MCF 10A (cell line): ENCODE data around the gene BAIAP2L1. TPM values are rescaled to one million over a fixed set of nuclear protein-coding genes. Genes with fewer than 3 reads are reported as not detected.

Experiments used
- BruUV-seq: library from RNA; stranded (reverse); fragments of 400-500 nt; replicated peaks from 2 replicates; lab custom pipeline; 2021; lab: Mats Ljungman, UMichigan
- CTCF ChIA-PET: fragments of 300-600 bp; sonication (Branson Sonifier 250); formaldehyde crosslinking; extraction: SDS; loops from one replicate; lab custom pipeline; 2021; ENCODE audit warnings: antibody characterized with exemption, inconsistent platforms; lab: Yijun Ruan, JAX
- POLR2A ChIA-PET: fragments of 300-600, 350-650 bp; sonication (Branson Sonifier 250); formaldehyde crosslinking; extraction: SDS; loops from one replicate; lab custom pipeline; 2020; ENCODE audit warnings: antibody characterized with exemption, inconsistent platforms; lab: Yijun Ruan, JAX
- DNase-seq: peaks from one replicate; pipeline ENCODE4 v3.0.0-alpha.2; 2018; ENCODE audit not compliant: unreplicated experiment
- H3K27ac Mint-ChIP-seq: one replicate; pipeline ENCODE4 v1.8.0; 2022; ENCODE audit warnings: mild to moderate bottlenecking, low read depth, mixed read lengths; ENCODE audit not compliant: unreplicated experiment
- H3K27me3 Mint-ChIP-seq: one replicate; pipeline ENCODE4 v1.8.0; 2022; ENCODE audit warnings: mixed read lengths; ENCODE audit not compliant: insufficient read depth, unreplicated experiment
- H3K36me3 Mint-ChIP-seq: one replicate; pipeline ENCODE4 v1.8.0; 2022; ENCODE audit warnings: mild to moderate bottlenecking, moderate library complexity, mixed read lengths; ENCODE audit not compliant: insufficient read depth, unreplicated experiment
- H3K4me1 Mint-ChIP-seq: one replicate; pipeline ENCODE4 v1.8.0; 2022; ENCODE audit warnings: mixed read lengths; ENCODE audit not compliant: insufficient read depth, unreplicated experiment
- H3K4me3 Mint-ChIP-seq: one replicate; pipeline ENCODE4 v1.8.0; 2022; ENCODE audit warnings: mild to moderate bottlenecking, moderate library complexity, mixed read lengths; ENCODE audit not compliant: unreplicated experiment
- H3K9me3 Mint-ChIP-seq: one replicate; pipeline ENCODE4 v1.8.0; 2022; ENCODE audit warnings: mixed read lengths; ENCODE audit not compliant: unreplicated experiment
- CTCF ChIP-seq: fragments of 200-600 bp; IDR thresholded peaks from one replicate; pipeline ENCODE4 v1.8.0; 2022; ENCODE audit warnings: antibody characterized with exemption, mild to moderate bottlenecking; ENCODE audit not compliant: unreplicated experiment
- intact Hi-C: fragments of 100-400 bp; cut with micrococcal nuclease; formaldehyde crosslinking; loops from 2 replicates; pipeline ENCODE4 v1.14.1; 2022
- total RNA-seq: library from RNA; stranded (reverse); gene quantifications from 2 replicates; pipeline ENCODE4 v1.2.3, GENCODE V29; 2022

Gene BAIAP2L1
- total RNA-seq, 1 experiment from 2014 or later, result 60.2 TPM

GRCh38 chr7:98296833-98297232, 104.1 kb downstream of the BAIAP2L1 start:
- TF ChIP-seq CTCF, result no peak
- Mint-ChIP-seq H3K27ac (no peak overlapping the region), H3K4me1 (no peaks in the 10 kb centered on the region), H3K36me3 (peaks cover 62% of the 10 kb centered on the region), H3K4me3 (no peak overlapping the region), H3K27me3 (no peaks in the 10 kb centered on the region), H3K9me3 (no peaks in the 10 kb centered on the region)
- intact Hi-C loops, result no loop called here
- no TSS peak for BruUV-seq
- CTCF ChIA-PET, result interaction anchor here (0.6 to 2.0 kb wide), 2 partner anchors 105 to 136 kb away, joined by 4 to 13 read pairs; partner anchors contain the start of gene BAIAP2L1
- DNase-seq, result no peak
- POLR2A ChIA-PET, result no interaction called here

GRCh38 chr7:98295467-98296192, 105.3 kb downstream of the BAIAP2L1 start:
- peak overlapping the region; percentile 79 for H3K27ac Mint-ChIP-seq
- H3K36me3 Mint-ChIP-seq, result peaks cover 60% of the 10 kb centered on the region
- H3K27me3 Mint-ChIP-seq, result no peaks in the 10 kb centered on the region
- POLR2A ChIA-PET, result interaction anchor here (0.8 kb wide), 1 partner anchor 11 kb away, joined by 4 read pairs; no protein-coding TSS in a partner anchor
- no peak for DNase-seq
- intact Hi-C loops, result no loop called here
- H3K9me3 Mint-ChIP-seq, result no peaks in the 10 kb centered on the region
- CTCF ChIA-PET, result interaction anchor here (0.6 to 2.0 kb wide), 10 partner anchors 10 to 546 kb away, joined by 3 to 13 read pairs (median 6); partner anchors contain the start of gene BAIAP2L1
- BruUV-seq, result no TSS peak
- TF ChIP-seq CTCF, result no peak
- H3K4me1 Mint-ChIP-seq, result no peaks in the 10 kb centered on the region
- no peak overlapping the region for H3K4me3 Mint-ChIP-seq

GRCh38 chr7:98294798-98295382, 106.0 kb downstream of the BAIAP2L1 start:
- Mint-ChIP-seq H3K27ac (peak overlapping the region; percentile 79), H3K4me3 (no peak overlapping the region), H3K9me3 (no peaks in the 10 kb centered on the region), H3K27me3 (no peaks in the 10 kb centered on the region), H3K36me3 (peaks cover 58% of the 10 kb centered on the region), H3K4me1 (no peaks in the 10 kb centered on the region)
- peak; percentile 72 for DNase-seq
- TF ChIP-seq CTCF, result peak; percentile 84
- intact Hi-C loops, result loop anchor here (1.0 kb wide), 1 partner anchor 106 kb away; the partner anchor contains the start of gene BAIAP2L1
- BruUV-seq, result no TSS peak
- CTCF ChIA-PET, result interaction anchor here (0.6 to 1.9 kb wide), 21 partner anchors 10 to 547 kb away, joined by 3 to 12 read pairs (median 3); partner anchors contain the start of gene BAIAP2L1
- POLR2A ChIA-PET, result interaction anchor here (0.7 to 1.4 kb wide), 3 partner anchors 9 to 546 kb away, joined by 3 to 8 read pairs (median 4); partner anchors contain the start of gene BAIAP2L1

GRCh38 chr7:98294326-98294725, 106.6 kb downstream of the BAIAP2L1 start:
- Mint-ChIP-seq H3K4me3 (no peak overlapping the region), H3K9me3 (no peaks in the 10 kb centered on the region), H3K4me1 (no peaks in the 10 kb centered on the region), H3K27ac (peak overlapping the region; percentile 79), H3K36me3 (peaks cover 63% of the 10 kb centered on the region), H3K27me3 (no peaks in the 10 kb centered on the region)
- TSS peak; percentile 7 for BruUV-seq
- no peak for DNase-seq
- no peak for TF ChIP-seq CTCF
- POLR2A ChIA-PET, result interaction anchor here (0.7 to 1.4 kb wide), 3 partner anchors 8 to 547 kb away, joined by 3 to 8 read pairs (median 4); partner anchors contain the start of gene BAIAP2L1
- intact Hi-C loops, result loop anchor here (1.0 kb wide), 1 partner anchor 107 kb away; the partner anchor contains the start of gene BAIAP2L1
- CTCF ChIA-PET, result interaction anchor here (0.6 to 1.9 kb wide), 21 partner anchors 9 to 555 kb away, joined by 3 to 12 read pairs (median 3); partner anchors contain the start of gene BAIAP2L1
